T-helper 2 cell treated with Interferon-gamma antibody and Interleukin-4, amounts not matched to agents 5 μg/mL and 100 μg/mL, for 36 hours (primary cell): ENCODE data around the gene TMEM163.
"Not testable (repeated sequence)": the region's sequence is repeated elsewhere in the genome, so short reads cannot be mapped to it uniquely, and the experiment has no call there.

Experiments
- DNase-seq: peaks from one replicate; pipeline ENCODE4 v3.0.0; 2021; ENCODE audit warnings: low spot score
- H3K27ac Mint-ChIP-seq: one replicate; pipeline ENCODE4 v1.8.0; 2021; ENCODE audit warnings: mild to moderate bottlenecking, mixed read lengths
- H3K27me3 Mint-ChIP-seq: one replicate; pipeline ENCODE4 v1.8.0; 2021; ENCODE audit warnings: low read depth, mixed read lengths
- H3K36me3 Mint-ChIP-seq: one replicate; pipeline ENCODE4 v1.8.0; 2021; ENCODE audit warnings: low read depth, mixed read lengths
- H3K4me1 Mint-ChIP-seq: one replicate; pipeline ENCODE4 v1.8.0; 2021; ENCODE audit warnings: low read depth, mixed read lengths
- H3K4me3 Mint-ChIP-seq: one replicate; pipeline ENCODE4 v1.8.0; 2022; ENCODE audit warnings: mild to moderate bottlenecking, moderate library complexity, mixed read lengths
- H3K9me3 Mint-ChIP-seq: one replicate; pipeline ENCODE4 v1.8.0; 2021; ENCODE audit warnings: mixed read lengths

The TMEM163 gene

GRCh38 chr2:134718817-134719814, at the start of gene TMEM163:
Gene TMEM163 (minus strand): TSS chr2:134719000.
- H3K27ac Mint-ChIP-seq = no peak within 1 kb of the TSS
- peaks cover 9% of the 10 kb centered on the region for H3K4me1 Mint-ChIP-seq
- H3K27me3 Mint-ChIP-seq = peaks cover 74% of the 10 kb centered on the region
- no peak for DNase-seq
- peak within 1 kb of the TSS; percentile 71 for H3K4me3 Mint-ChIP-seq
- H3K9me3 Mint-ChIP-seq = no peaks in the 10 kb centered on the region
- H3K36me3 Mint-ChIP-seq = no peaks in the 10 kb centered on the region

GRCh38 chr2:134766583-134766982, 47.8 kb upstream of the TMEM163 start:
- Mint-ChIP-seq H3K36me3 (no peaks in the 10 kb centered on the region), H3K4me1 (no peaks in the 10 kb centered on the region), H3K27me3 (no peaks in the 10 kb centered on the region), H3K9me3 (no peaks in the 10 kb centered on the region), H3K27ac (no peak overlapping the region), H3K4me3 (no peak overlapping the region)
- DNase-seq = no peak

- DNase-seq = no peak
- no peaks in the 10 kb centered on the region for H3K36me3 Mint-ChIP-seq
- no peak overlapping the region for H3K27ac Mint-ChIP-seq
Measured at GRCh38 chr2:134765987-134766386, 47.2 kb upstream of the TMEM163 start.

GRCh38 chr2:134764164-134764563, 45.4 kb upstream of the TMEM163 start:
- H3K4me1 Mint-ChIP-seq = no peaks in the 10 kb centered on the region
- no peaks in the 10 kb centered on the region for H3K27me3 Mint-ChIP-seq
- H3K4me3 Mint-ChIP-seq = no peak overlapping the region

More at GRCh38 chr2:134765987-134766386, 47.2 kb upstream of the TMEM163 start:
- Mint-ChIP-seq H3K27me3 (no peaks in the 10 kb centered on the region), H3K4me3 (no peak overlapping the region), H3K9me3 (no peaks in the 10 kb centered on the region), H3K4me1 (no peaks in the 10 kb centered on the region)

GRCh38 chr2:134763164-134763710, 44.4 kb upstream of the TMEM163 start:
- peaks cover under 1% of the 10 kb centered on the region for H3K27me3 Mint-ChIP-seq
- H3K4me1 Mint-ChIP-seq = no peaks in the 10 kb centered on the region
- H3K27ac Mint-ChIP-seq = no peak overlapping the region
- H3K4me3 Mint-ChIP-seq = no peak overlapping the region
- no peaks in the 10 kb centered on the region for H3K36me3 Mint-ChIP-seq
- H3K9me3 Mint-ChIP-seq = no peaks in the 10 kb centered on the region
- DNase-seq = no peak

More at GRCh38 chr2:134764164-134764563, 45.4 kb upstream of the TMEM163 start:
- no peak for DNase-seq
- no peaks in the 10 kb centered on the region for H3K36me3 Mint-ChIP-seq
- H3K9me3 Mint-ChIP-seq = no peaks in the 10 kb centered on the region
- no peak overlapping the region for H3K27ac Mint-ChIP-seq

GRCh38 chr2:134762508-134762907, 43.7 kb upstream of the TMEM163 start:
- no peak overlapping the region for H3K4me3 Mint-ChIP-seq
- no peaks in the 10 kb centered on the region for H3K4me1 Mint-ChIP-seq
- no peak for DNase-seq
- H3K27me3 Mint-ChIP-seq = peaks cover 6% of the 10 kb centered on the region
- H3K9me3 Mint-ChIP-seq = no peaks in the 10 kb centered on the region
- no peaks in the 10 kb centered on the region for H3K36me3 Mint-ChIP-seq
- no peak overlapping the region for H3K27ac Mint-ChIP-seq

- no peaks in the 10 kb centered on the region for H3K36me3 Mint-ChIP-seq
- H3K4me3 Mint-ChIP-seq = no peak overlapping the region
- no peak for DNase-seq
- H3K27ac Mint-ChIP-seq = no peak overlapping the region
- no peaks in the 10 kb centered on the region for H3K4me1 Mint-ChIP-seq
- peaks cover 6% of the 10 kb centered on the region for H3K27me3 Mint-ChIP-seq
- H3K9me3 Mint-ChIP-seq = no peaks in the 10 kb centered on the region
Measured at GRCh38 chr2:134760385-134760784, 41.6 kb upstream of the TMEM163 start.

GRCh38 chr2:134758633-134759032, 39.8 kb upstream of the TMEM163 start:
- no peak for DNase-seq
- Mint-ChIP-seq H3K9me3 (no peaks in the 10 kb centered on the region), H3K27me3 (peaks cover 14% of the 10 kb centered on the region), H3K4me1 (no peaks in the 10 kb centered on the region), H3K27ac (no peak overlapping the region), H3K36me3 (no peaks in the 10 kb centered on the region), H3K4me3 (no peak overlapping the region)

GRCh38 chr2:134751981-134752380, 33.2 kb upstream of the TMEM163 start:
- not testable (repeated sequence) for H3K4me1 Mint-ChIP-seq, H3K4me3 Mint-ChIP-seq, H3K36me3 Mint-ChIP-seq, H3K27ac Mint-ChIP-seq, H3K9me3 Mint-ChIP-seq, DNase-seq
- peaks cover 37% of the 10 kb centered on the region for H3K27me3 Mint-ChIP-seq

- Mint-ChIP-seq H3K4me1 (peaks cover 3% of the 10 kb centered on the region), H3K27me3 (peaks cover 21% of the 10 kb centered on the region), H3K36me3 (no peaks in the 10 kb centered on the region), H3K4me3 (no peak overlapping the region), H3K27ac (no peak overlapping the region), H3K9me3 (no peaks in the 10 kb centered on the region)
- no peak for DNase-seq
Measured at GRCh38 chr2:134745546-134745945, 26.7 kb upstream of the TMEM163 start.

- peaks cover 3% of the 10 kb centered on the region for H3K4me1 Mint-ChIP-seq
- H3K27me3 Mint-ChIP-seq = peaks cover 16% of the 10 kb centered on the region
- no peak overlapping the region for H3K27ac Mint-ChIP-seq
- no peak overlapping the region for H3K4me3 Mint-ChIP-seq
- H3K36me3 Mint-ChIP-seq = no peaks in the 10 kb centered on the region
- no peaks in the 10 kb centered on the region for H3K9me3 Mint-ChIP-seq
- DNase-seq = no peak
Measured at GRCh38 chr2:134745023-134745422, 26.2 kb upstream of the TMEM163 start.

GRCh38 chr2:134739879-134740301, 21.1 kb upstream of the TMEM163 start:
- Mint-ChIP-seq H3K27ac (no peak overlapping the region), H3K4me3 (no peak overlapping the region), H3K27me3 (peaks cover 12% of the 10 kb centered on the region)

GRCh38 chr2:134739236-134739878, 20.6 kb upstream of the TMEM163 start:
- no peak overlapping the region for H3K4me3 Mint-ChIP-seq
- H3K36me3 Mint-ChIP-seq = no peaks in the 10 kb centered on the region
- H3K9me3 Mint-ChIP-seq = no peaks in the 10 kb centered on the region
- H3K27me3 Mint-ChIP-seq = peaks cover 12% of the 10 kb centered on the region
- no peak for DNase-seq
- H3K4me1 Mint-ChIP-seq = no peaks in the 10 kb centered on the region
- no peak overlapping the region for H3K27ac Mint-ChIP-seq

More at GRCh38 chr2:134739879-134740301, 21.1 kb upstream of the TMEM163 start:
- no peaks in the 10 kb centered on the region for H3K9me3 Mint-ChIP-seq
- DNase-seq = no peak
- H3K4me1 Mint-ChIP-seq = peaks cover under 1% of the 10 kb centered on the region
- H3K36me3 Mint-ChIP-seq = no peaks in the 10 kb centered on the region
